ENCODE measurements around the gene MAP2. TPM values are rescaled to one million over a fixed set of nuclear protein-coding genes. Genes with fewer than 3 reads are reported as not detected.

Gene MAP2
- total and polyA plus RNA-seq, 2 donors from 2014 or later, result 3.6 to 11.4 TPM

- Histone ChIP-seq H3K4me3 (ENCODE audit: low read length in 3 of 3) (no peak overlapping the region), H3K36me3 (ENCODE audit: control insufficient read depth in 2 of 3, insufficient read depth in 3 of 3, low read length in 3 of 3) (no peaks in the 10 kb centered on the region), H3K27me3 (ENCODE audit: control insufficient read depth, insufficient read depth, low read length) (no peaks in the 10 kb centered on the region), H3K4me1 (ENCODE audit: control insufficient read depth in 2 of 3, insufficient read depth in 2 of 3, low read depth in 1 of 3, low read length in 3 of 3) (no peaks in the 10 kb centered on the region), H3K9me3 (ENCODE audit: control insufficient read depth in 2 of 3, insufficient read depth in 1 of 3, low read length in 3 of 3) (no peaks in the 10 kb centered on the region), H3K9ac (ENCODE audit: low read length in 3 of 3) (no peak overlapping the region), H3K27ac (ENCODE audit: low read depth in 2 of 2, low read length in 2 of 2) (no peak overlapping the region)
- no peak for TF ChIP-seq CTCF (IDR thresholded peaks at IDR 0.05; ENCODE audit: borderline replicate concordance, extremely low read depth, insufficient read depth)
- FAIRE-seq, result no peak
- intact Hi-C loops (cut with DNase I), result no loop called here
- DNase-seq, result no peak
Observed at GRCh38 chr2:209741953-209742352, 318.1 kb downstream of the MAP2 start.

GRCh38 chr2:209753020-209753419 lies 329.2 kb downstream of the MAP2 start:
- no peaks in the 10 kb centered on the region for H3K9me3 ChIP-seq (ENCODE audit: control insufficient read depth in 2 of 3, insufficient read depth in 1 of 3, low read length in 3 of 3)
- H3K4me3 ChIP-seq (ENCODE audit: low read length in 3 of 3), result no peak overlapping the region
- no peaks in the 10 kb centered on the region for H3K4me1 ChIP-seq (ENCODE audit: control insufficient read depth in 2 of 3, insufficient read depth in 2 of 3, low read depth in 1 of 3, low read length in 3 of 3)
- no peak overlapping the region for H3K27ac ChIP-seq (ENCODE audit: low read depth in 2 of 2, low read length in 2 of 2)
- no peaks in the 10 kb centered on the region for H3K36me3 ChIP-seq (ENCODE audit: control insufficient read depth in 2 of 3, insufficient read depth in 3 of 3, low read length in 3 of 3)
- intact Hi-C loops (cut with DNase I), result no loop called here
- H3K9ac ChIP-seq (ENCODE audit: low read length in 3 of 3), result no peak overlapping the region
- H3K27me3 ChIP-seq (ENCODE audit: control insufficient read depth, insufficient read depth, low read length), result no peaks in the 10 kb centered on the region
- no peak for TF ChIP-seq CTCF (IDR thresholded peaks at IDR 0.05; ENCODE audit: borderline replicate concordance, extremely low read depth, insufficient read depth)
- FAIRE-seq, result no peak
- DNase-seq, result no peak

GRCh38 chr2:209757163-209757562 lies 333.3 kb downstream of the MAP2 start:
- Histone ChIP-seq H3K4me3 (ENCODE audit: low read length in 3 of 3) (no peak overlapping the region), H3K27me3 (ENCODE audit: control insufficient read depth, insufficient read depth, low read length) (no peaks in the 10 kb centered on the region), H3K9me3 (ENCODE audit: control insufficient read depth in 2 of 3, insufficient read depth in 1 of 3, low read length in 3 of 3) (no peaks in the 10 kb centered on the region), H3K4me1 (ENCODE audit: control insufficient read depth in 2 of 3, insufficient read depth in 2 of 3, low read depth in 1 of 3, low read length in 3 of 3) (no peaks in the 10 kb centered on the region), H3K27ac (ENCODE audit: low read depth in 2 of 2, low read length in 2 of 2) (no peak overlapping the region), H3K36me3 (ENCODE audit: control insufficient read depth in 2 of 3, insufficient read depth in 3 of 3, low read length in 3 of 3) (no peaks in the 10 kb centered on the region), H3K9ac (ENCODE audit: low read length in 3 of 3) (no peak overlapping the region)
- FAIRE-seq (no peak), DNase-seq (no peak)
- no peak for TF ChIP-seq CTCF (IDR thresholded peaks at IDR 0.05; ENCODE audit: borderline replicate concordance, extremely low read depth, insufficient read depth)
- intact Hi-C loops (cut with DNase I), result no loop called here

GRCh38 chr2:209761566-209761965 lies 337.7 kb downstream of the MAP2 start:
- no peak overlapping the region for H3K4me3 ChIP-seq (ENCODE audit: low read length in 3 of 3)
- no peaks in the 10 kb centered on the region for H3K27me3 ChIP-seq (ENCODE audit: control insufficient read depth, insufficient read depth, low read length)
- DNase-seq, result no peak
- no peak for FAIRE-seq
- TF ChIP-seq CTCF (IDR thresholded peaks at IDR 0.05; ENCODE audit: borderline replicate concordance, extremely low read depth, insufficient read depth), result no peak
- no peaks in the 10 kb centered on the region for H3K9me3 ChIP-seq (ENCODE audit: control insufficient read depth in 2 of 3, insufficient read depth in 1 of 3, low read length in 3 of 3)
- no peaks in the 10 kb centered on the region for H3K36me3 ChIP-seq (ENCODE audit: control insufficient read depth in 2 of 3, insufficient read depth in 3 of 3, low read length in 3 of 3)
- H3K9ac ChIP-seq (ENCODE audit: low read length in 3 of 3), result no peak overlapping the region
- H3K4me1 ChIP-seq (ENCODE audit: control insufficient read depth in 2 of 3, insufficient read depth in 2 of 3, low read depth in 1 of 3, low read length in 3 of 3), result no peaks in the 10 kb centered on the region
- intact Hi-C loops (cut with DNase I), result no loop called here
- H3K27ac ChIP-seq (ENCODE audit: low read depth in 2 of 2, low read length in 2 of 2), result no peak overlapping the region
